Cardiac fibroblast (primary cell): ENCODE measurements around the gene SLTM.

Experiments used
- DNase-seq, 2 donors: peaks; one replicate each; pipeline versions ENCODE4 v3.0.0 to v3.0.0-alpha.2; 2010; ENCODE audit warnings: low read depth in 2 of 2
- H3K4me3 ChIP-seq, 2 donors: replicated peaks in 1 of 2; 1 replicate in 1 of 2; 2 replicates in 1 of 2; pipeline ENCODE4 v1.5.1; 2011; ENCODE audit warnings: low read depth in 2 of 2, low read length in 2 of 2, mild to moderate bottlenecking in 2 of 2, moderate library complexity in 1 of 2
- TF ChIP-seq, protein P1 (sequence below): IDR thresholded peaks from one replicate; pipeline ENCODE4 v1.5.1; 2011; ENCODE audit warnings: low read depth, mild to moderate bottlenecking, low read length, inconsistent platforms

Gene SLTM

GRCh38 chr15:58933281-58934113 is at the start of gene SLTM:
SLTM (minus strand) TSS chr15:58933679; CDS start chr15:58933565, 114 bp downstream.
- peak; percentile 95 to 97 for DNase-seq
- TF ChIP-seq, protein P1, sequence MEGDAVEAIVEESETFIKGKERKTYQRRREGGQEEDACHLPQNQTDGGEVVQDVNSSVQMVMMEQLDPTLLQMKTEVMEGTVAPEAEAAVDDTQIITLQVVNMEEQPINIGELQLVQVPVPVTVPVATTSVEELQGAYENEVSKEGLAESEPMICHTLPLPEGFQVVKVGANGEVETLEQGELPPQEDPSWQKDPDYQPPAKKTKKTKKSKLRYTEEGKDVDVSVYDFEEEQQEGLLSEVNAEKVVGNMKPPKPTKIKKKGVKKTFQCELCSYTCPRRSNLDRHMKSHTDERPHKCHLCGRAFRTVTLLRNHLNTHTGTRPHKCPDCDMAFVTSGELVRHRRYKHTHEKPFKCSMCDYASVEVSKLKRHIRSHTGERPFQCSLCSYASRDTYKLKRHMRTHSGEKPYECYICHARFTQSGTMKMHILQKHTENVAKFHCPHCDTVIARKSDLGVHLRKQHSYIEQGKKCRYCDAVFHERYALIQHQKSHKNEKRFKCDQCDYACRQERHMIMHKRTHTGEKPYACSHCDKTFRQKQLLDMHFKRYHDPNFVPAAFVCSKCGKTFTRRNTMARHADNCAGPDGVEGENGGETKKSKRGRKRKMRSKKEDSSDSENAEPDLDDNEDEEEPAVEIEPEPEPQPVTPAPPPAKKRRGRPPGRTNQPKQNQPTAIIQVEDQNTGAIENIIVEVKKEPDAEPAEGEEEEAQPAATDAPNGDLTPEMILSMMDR, result peak; percentile 44
- peak within 1 kb of the TSS; percentile 70 to 76 for H3K4me3 ChIP-seq

- H3K4me3 ChIP-seq, result no peak overlapping the region
- TF ChIP-seq, protein P1, result no peak
- no peak for DNase-seq
Observed at GRCh38 chr15:58983261-58983660, 49.8 kb upstream of the SLTM start.

- DNase-seq, result no peak
- no peak overlapping the region for H3K4me3 ChIP-seq
- TF ChIP-seq, protein P1, result no peak
Observed at GRCh38 chr15:58981808-58982475, 48.5 kb upstream of the SLTM start.

GRCh38 chr15:58980351-58980939 is 47.0 kb upstream of the SLTM start:
- DNase-seq, result peak; percentile 65 to 72
- no peak overlapping the region for H3K4me3 ChIP-seq
- TF ChIP-seq, protein P1, result peak; percentile 37

GRCh38 chr15:58977887-58978286 is 44.4 kb upstream of the SLTM start:
- DNase-seq, result no peak
- no peak overlapping the region for H3K4me3 ChIP-seq
- TF ChIP-seq, protein P1, result no peak

DNA sequence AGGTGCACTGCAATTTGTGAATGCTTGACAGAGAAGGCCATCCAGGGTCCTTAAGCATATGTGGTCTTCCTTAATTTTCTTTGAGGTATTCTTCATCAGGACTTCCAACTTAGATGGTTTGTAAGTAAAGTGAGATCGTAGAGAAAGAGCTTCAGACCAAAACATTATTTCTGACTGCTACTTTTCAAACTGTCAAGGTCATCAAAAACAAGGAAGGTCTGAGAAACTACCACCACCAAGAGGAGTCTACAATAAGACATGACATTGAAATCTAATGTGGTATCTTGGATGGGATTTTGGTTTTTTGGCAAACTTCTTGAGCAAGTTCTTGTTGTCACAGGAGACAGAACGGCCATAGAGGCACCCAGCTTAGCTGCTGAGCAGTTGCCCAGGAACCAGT is 34.0 kb upstream of the SLTM start:
- DNase-seq, result no peak
- no peak overlapping the region for H3K4me3 ChIP-seq
- TF ChIP-seq, protein P1, result no peak
